H1 (cell line): ENCODE results near the gene SND1. TPM values are rescaled to one million over a fixed set of nuclear protein-coding genes. Genes with fewer than 3 reads are reported as not detected.

Experiments
- CTCF ChIA-PET: fragments of 300-600 bp; sonication (Branson Sonifier 250); formaldehyde crosslinking; loops from one replicate; lab custom pipeline; 2021; ENCODE audit not compliant: partially characterized antibody; lab: Charles Lee
- POLR2A ChIA-PET: fragments of 300-600 bp; sonication (Branson Sonifier 250); formaldehyde crosslinking; loops from one replicate; lab custom pipeline; 2021; ENCODE audit warnings: inconsistent platforms; ENCODE audit not compliant: partially characterized antibody; lab: Charles Lee
- DNase-seq, 2 experiments: peaks; one replicate each; pipeline versions ENCODE4 v3.0.0 to v3.0.0-alpha.2; 2010 to 2022; ENCODE audit warnings: low spot score in 2 of 2, low read depth in 1 of 2, mixed read lengths in 1 of 2
- FAIRE-seq: peaks from 2 replicates; lab custom pipeline; 2011; peaks lifted over from hg19 to GRCh38; lab: Jason Lieb, UNC
- H2AFZ ChIP-seq: 2 replicates; pipeline ENCODE4 v1.8.1; 2012; ENCODE audit warnings: low read length, inconsistent platforms
- H2AK5ac ChIP-seq: 2 replicates; pipeline ENCODE4 v1.6.1; 2013; ENCODE audit warnings: low read depth, low read length
- H2BK120ac ChIP-seq: replicated peaks from 2 replicates; pipeline ENCODE3; 2013; ENCODE audit warnings: low read depth, low read length, inconsistent platforms
- H2BK12ac ChIP-seq: 2 replicates; pipeline ENCODE4 v1.6.1; 2013; ENCODE audit warnings: low read depth, low read length
- H2BK15ac ChIP-seq: 2 replicates; pipeline ENCODE4 v1.6.1; 2013; ENCODE audit warnings: low read length
- H2BK20ac ChIP-seq: 2 replicates; pipeline ENCODE4 v1.6.1; 2013; ENCODE audit warnings: low read length
- H2BK5ac ChIP-seq: 2 replicates; pipeline ENCODE4 v1.6.1; 2013; ENCODE audit warnings: low read depth, low read length
- H3K14ac ChIP-seq: 2 replicates; pipeline ENCODE4 v1.6.1; 2013; ENCODE audit warnings: inconsistent platforms; ENCODE audit not compliant: insufficient read length
- H3K18ac ChIP-seq: 2 replicates; pipeline ENCODE4 v1.6.1; 2013; ENCODE audit warnings: low read length; ENCODE audit errors: extremely low read depth
- H3K23ac ChIP-seq: 2 replicates; pipeline ENCODE4 v1.6.1; 2013; ENCODE audit warnings: inconsistent platforms; ENCODE audit not compliant: insufficient read length
- H3K23me2 ChIP-seq: 2 replicates; pipeline ENCODE4 v1.6.1; 2013; ENCODE audit warnings: low read depth, low read length
- H3K27ac ChIP-seq: 2 replicates; pipeline ENCODE4 v1.6.1; 2011; ENCODE audit warnings: low read depth, low read length, inconsistent platforms
- H3K27me3 ChIP-seq, 4 experiments: replicated peaks in 1 of 4; 1 replicate in 1 of 4; 2 replicates in 3 of 4; pipeline versions ENCODE4 v1.6.1 to v1.8.1; 2011 to 2013; ENCODE audit warnings: low read length in 3 of 4, mild to moderate bottlenecking in 3 of 4, inconsistent platforms in 2 of 4, mixed read lengths in 2 of 4, moderate library complexity in 1 of 4; ENCODE audit not compliant: control insufficient read depth in 3 of 4, insufficient read depth in 3 of 4; ENCODE audit errors: extremely low read depth in 1 of 4
- H3K36me3 ChIP-seq, 4 experiments: 2 replicates each; pipeline versions ENCODE4 v1.6.1 to v1.8.1; 2011 to 2013; ENCODE audit warnings: mild to moderate bottlenecking in 4 of 4, low read length in 3 of 4, moderate library complexity in 2 of 4, control low read depth in 1 of 4, inconsistent platforms in 1 of 4; ENCODE audit not compliant: insufficient read depth in 4 of 4, control insufficient read depth in 2 of 4
- H3K4ac ChIP-seq: replicated peaks from 2 replicates; pipeline ENCODE3; 2013; ENCODE audit warnings: low read length, low read depth, mixed read lengths, inconsistent platforms; ENCODE audit not compliant: insufficient read length
- H3K4me1 ChIP-seq, 4 experiments: replicated peaks in 1 of 4; 1 replicate in 1 of 4; 2 replicates in 3 of 4; pipeline versions ENCODE4 v1.6.1 to v1.8.1; 2011 to 2013; ENCODE audit warnings: low read length in 3 of 4, inconsistent platforms in 2 of 4, mixed read lengths in 1 of 4; ENCODE audit not compliant: insufficient read depth in 4 of 4, control insufficient read depth in 3 of 4
- H3K4me2 ChIP-seq, 2 experiments: 2 replicates each; pipeline versions ENCODE4 v1.6.1 to v1.8.1; 2011 to 2013; ENCODE audit warnings: low read depth in 2 of 2, low read length in 2 of 2, control low read depth in 1 of 2, inconsistent platforms in 1 of 2, mild to moderate bottlenecking in 1 of 2; ENCODE audit not compliant: insufficient read depth in 1 of 2
- H3K4me3 ChIP-seq, 4 experiments: fragments of 200-600, 300-600 bp in 1 of 4; sonication (generic), shearing (Covaris generic), sonication (Bioruptor Twin) in 1 of 4; 2 replicates each; pipeline versions ENCODE4 v1.5.1 to v1.8.1; 2011 to 2016; ENCODE audit warnings: low read length in 4 of 4, low read depth in 3 of 4, control low read depth in 2 of 4, inconsistent platforms in 2 of 4, mild to moderate bottlenecking in 2 of 4, mixed read lengths in 1 of 4, moderate library complexity in 1 of 4; ENCODE audit not compliant: insufficient read depth in 2 of 4; ENCODE audit errors: extremely low read depth in 1 of 4
- H3K56ac ChIP-seq: replicated peaks from 2 replicates; pipeline ENCODE3; 2013; ENCODE audit warnings: low read depth, mild to moderate bottlenecking, mixed read lengths, low read length, inconsistent platforms; ENCODE audit not compliant: insufficient read length
- H3K79me1 ChIP-seq: 2 replicates; pipeline ENCODE4 v1.6.1; 2013; ENCODE audit warnings: low read depth, low read length, control low read depth
- H3K79me2 ChIP-seq, 2 experiments: 2 replicates each; pipeline versions ENCODE4 v1.6.1 to v1.8.1; 2012 to 2013; ENCODE audit warnings: low read length in 2 of 2, mild to moderate bottlenecking in 2 of 2, inconsistent platforms in 1 of 2; ENCODE audit not compliant: insufficient read depth in 2 of 2, control insufficient read depth in 1 of 2
- H3K9ac ChIP-seq, 4 experiments: replicated peaks in 1 of 4; 1 replicate in 1 of 4; 2 replicates in 3 of 4; pipeline versions ENCODE4 v1.6.1 to v1.8.1; 2011 to 2013; ENCODE audit warnings: low read depth in 3 of 4, low read length in 3 of 4, control low read depth in 2 of 4, mild to moderate bottlenecking in 2 of 4, moderate library complexity in 2 of 4, inconsistent platforms in 1 of 4; ENCODE audit errors: extremely low read depth in 1 of 4
- H3K9me3 ChIP-seq, 2 experiments: 2 replicates each; pipeline versions ENCODE4 v1.6.1 to v1.8.1; 2012 to 2013; ENCODE audit warnings: mild to moderate bottlenecking in 2 of 2, moderate library complexity in 2 of 2, control low read depth in 1 of 2, inconsistent platforms in 1 of 2, low read depth in 1 of 2, low read length in 1 of 2, mixed read lengths in 1 of 2; ENCODE audit not compliant: insufficient read depth in 2 of 2
- H4K20me1 ChIP-seq, 2 experiments: replicated peaks in 1 of 2; 2 replicates each; pipeline versions ENCODE3 to v1.8.1; 2011 to 2013; ENCODE audit warnings: inconsistent platforms in 2 of 2, low read length in 2 of 2, mild to moderate bottlenecking in 1 of 2; ENCODE audit not compliant: insufficient read depth in 2 of 2, control insufficient read depth in 1 of 2
- H4K5ac ChIP-seq: 2 replicates; pipeline ENCODE4 v1.6.1; 2013; ENCODE audit warnings: low read length, low read depth, mixed read lengths, inconsistent platforms; ENCODE audit not compliant: insufficient read length
- H4K8ac ChIP-seq: 2 replicates; pipeline ENCODE4 v1.8.0; 2013; ENCODE audit warnings: mild to moderate bottlenecking, moderate library complexity, low read length, inconsistent platforms; ENCODE audit not compliant: insufficient read depth; ENCODE audit errors: extremely low read depth
- H4K91ac ChIP-seq: replicated peaks from 2 replicates; pipeline ENCODE3; 2013; ENCODE audit warnings: low read length, mixed read lengths, inconsistent platforms; ENCODE audit not compliant: insufficient read length
- ATF3 ChIP-seq: IDR thresholded peaks from 2 replicates; pipeline ENCODE4 v1.6.1; 2011; ENCODE audit warnings: low read depth, mild to moderate bottlenecking, low read length; ENCODE audit not compliant: insufficient read depth
- KDM4A ChIP-seq: IDR thresholded peaks from one replicate; pipeline ENCODE4 v1.7.1; 2012; ENCODE audit warnings: low read depth, mild to moderate bottlenecking, moderate library complexity, low read length, inconsistent platforms; ENCODE audit not compliant: severe bottlenecking
- KDM5A ChIP-seq: fragments of 200-600 bp; IDR thresholded peaks from 2 replicates; pipeline ENCODE4 v1.7.1; 2012; ENCODE audit warnings: mild to moderate bottlenecking, low read length, inconsistent platforms, mixed read lengths
- MAX ChIP-seq: IDR thresholded peaks from 2 replicates; pipeline ENCODE4 v1.6.1; 2012; ENCODE audit warnings: inconsistent platforms
- PHF8 ChIP-seq: fragments of 200-600 bp; sonication (generic); conservative IDR thresholded peaks from 2 replicates; pipeline ENCODE4 v1.7.1; 2012; ENCODE audit warnings: low read depth, mild to moderate bottlenecking, inconsistent platforms, low read length, moderate library complexity
- TBP ChIP-seq: IDR thresholded peaks from 2 replicates; pipeline ENCODE4 v1.6.1; 2011; ENCODE audit warnings: low read depth, low read length, improper control_type of control experiment
- ZNF274 ChIP-seq: IDR thresholded peaks from 2 replicates; pipeline ENCODE4 v1.7.0; 2012; ENCODE audit warnings: low read length, borderline replicate concordance; ENCODE audit errors: extremely low read depth
- WGBS, 2 experiments: shearing (Covaris generic) in 1 of 2; methylation state at CpG; one replicate each; pipeline versions ENCODE4 v1.1.6 to v1.1.7; 2013 to 2015; ENCODE audit warnings: low lambda C conversion rate in 2 of 2, mixed read lengths in 2 of 2, inconsistent platforms in 1 of 2, low coverage in 1 of 2, missing lambda C conversion rate in 1 of 2; ENCODE audit not compliant: insufficient replicate concordance in 2 of 2, insufficient coverage in 1 of 2, insufficient read length in 1 of 2; ENCODE audit errors: extremely low coverage in 1 of 2, missing lambda C conversion rate in 1 of 2; 5-methylcytosine and 5-hydroxymethylcytosine counted together
- polyA plus RNA-seq, 7 experiments: library from polyadenylated mRNA; depleted of rRNA in 3 of 7; stranded (reverse) in 5 of 7; unstranded in 2 of 7; fragments of >200 nt in 5 of 7; fragments of 200-250 nt in 2 of 7; gene quantifications; 1 replicate in 5 of 7; 2 replicates in 1 of 7; 4 replicates in 1 of 7; pipeline versions ENCODE4 v1.2.1 to v1.2.3, GENCODE V29; 2011 to 2013; ENCODE audit warnings: missing spikeins in 2 of 7, mixed read lengths in 2 of 7
- total RNA-seq: library from RNA; stranded (reverse); fragmentation: NEBNext Ultra II Directional; extraction: Animal tissue kit (Norgen Biotek cat#: 25700); gene quantifications from 2 replicates; pipeline ENCODE4 v1.2.1, GENCODE V29; 2021

SND1 gene
- total and polyA plus RNA-seq, 2 of the 8 experiments (the other 6 are each of a cell fraction or from before 2014, with no cell fraction given): 122 to 290 TPM

- Histone ChIP-seq H3K56ac (no peak overlapping the region), H2BK20ac (no peak overlapping the region), H2BK5ac (no peak overlapping the region), H4K91ac (no peak overlapping the region), H2BK120ac (no peak overlapping the region), H3K79me2 (no peaks in the 10 kb centered on the region), H4K5ac (no peak overlapping the region), H3K27me3 (no peaks in the 10 kb centered on the region), H2AK5ac (no peak overlapping the region), H3K27ac (no peak overlapping the region), H3K14ac (no peak overlapping the region), H3K9ac (no peak overlapping the region), H3K23ac (no peak overlapping the region), H2BK12ac (no peak overlapping the region; the same call in 1 of the 2 replicates), H2BK15ac (no peak overlapping the region), H4K20me1 (no peaks in the 10 kb centered on the region), H3K4me3 (no peak overlapping the region), H3K36me3 (peaks cover 0 to 11% (median 5%) of the 10 kb centered on the region in 4 experiments; a peak in 3 of 8 replicates), H3K4me1 (peaks cover 2 to 15% (median 9%) of the 10 kb centered on the region in 4 experiments; a peak in 6 of 7 replicates), H3K4ac (no peak overlapping the region), H4K8ac (no peak overlapping the region), H3K9me3 (no peaks in the 10 kb centered on the region), H3K23me2 (no peaks in the 10 kb centered on the region), H3K79me1 (no peaks in the 10 kb centered on the region; the same call in 1 of the 2 replicates), H3K18ac (no peak overlapping the region), H3K4me2 (no peak overlapping the region), H2AFZ (no peak overlapping the region)
- no peak for FAIRE-seq
- ChIA-PET POLR2A (no interaction called here), CTCF (interaction anchor here (0.7 to 1.7 kb wide), 8 partner anchors 11 to 42 kb away, joined by 3 to 4 read pairs (median 3); no protein-coding TSS in a partner anchor)
- 98% methylated on average over 5 of the region's 5 CpGs; no CpG with 5 or more reads in 1 of the 2 experiments for WGBS, 2 experiments
- TF ChIP-seq KDM5A: no peak
- TF ChIP-seq ZNF274: no peak
- TF ChIP-seq MAX: no peak
- TF ChIP-seq ATF3: no peak
- no peak for TF ChIP-seq KDM4A
- no peak for TF ChIP-seq TBP
- TF ChIP-seq PHF8: no peak
- DNase-seq: no peak
Measured at GRCh38 chr7:127993987-127994386, 342.0 kb downstream of the SND1 start.
